VCaP (cell line): ENCODE results near the gene RBM26.
"Not testable (repeated sequence)": the region's sequence is repeated elsewhere in the genome, so short reads cannot be mapped to it uniquely, and the experiment has no call there.

ENCODE experiments used
- H3K27ac ChIP-seq: fragments of 450-650 bp; 2 replicates; pipeline ENCODE4 v1.5.1; 2017
- CTCF ChIP-seq: fragments of 450-650 bp; conservative IDR thresholded peaks from 2 replicates; pipeline ENCODE4 v1.5.1; 2017; ENCODE audit warnings: mild to moderate bottlenecking, moderate library complexity

Gene RBM26

GRCh38 chr13:79353693-79354092, 52.4 kb downstream of the RBM26 start:
- H3K27ac ChIP-seq: no peak overlapping the region
- TF ChIP-seq CTCF: no peak

- no peak for TF ChIP-seq CTCF
- H3K27ac ChIP-seq: no peak overlapping the region
Observed at GRCh38 chr13:79352107-79352506, 53.9 kb downstream of the RBM26 start.

GRCh38 chr13:79349608-79350007, 56.4 kb downstream of the RBM26 start:
- H3K27ac ChIP-seq: not testable (repeated sequence)

- H3K27ac ChIP-seq: no peak overlapping the region
- TF ChIP-seq CTCF: no peak
Observed at GRCh38 chr13:79349011-79349410, 57.0 kb downstream of the RBM26 start.

GRCh38 chr13:79346300-79346914, 59.6 kb downstream of the RBM26 start:
- no peak overlapping the region for H3K27ac ChIP-seq
- no peak for TF ChIP-seq CTCF

GRCh38 chr13:79341202-79341601, 64.9 kb downstream of the RBM26 start:
- no peak overlapping the region for H3K27ac ChIP-seq
- no peak for TF ChIP-seq CTCF

- no peak overlapping the region for H3K27ac ChIP-seq
- TF ChIP-seq CTCF: peak; percentile 17; the same call in 1 of the 2 replicates
Observed at GRCh38 chr13:79340490-79340889, 65.6 kb downstream of the RBM26 start.

GRCh38 chr13:79338343-79338742, 67.7 kb downstream of the RBM26 start:
- no peak overlapping the region for H3K27ac ChIP-seq
- TF ChIP-seq CTCF: no peak
